GM10248 (cell line): ENCODE data around the gene FANCM.

Experiments used
- CTCF ChIA-PET: fragments of 300-600 bp; sonication (Branson Sonifier 250); formaldehyde crosslinking; extraction: SDS; loops from one replicate; lab custom pipeline; 2021; ENCODE audit warnings: antibody characterized with exemption; lab: Yijun Ruan, JAX
- POLR2A ChIA-PET: fragments of 350-650 bp; sonication (Branson Sonifier 250); formaldehyde crosslinking; extraction: SDS; loops from one replicate; lab custom pipeline; 2020; ENCODE audit warnings: antibody characterized with exemption; lab: Yijun Ruan, JAX
- DNase-seq: peaks from one replicate; pipeline ENCODE4 v3.0.0; 2012; ENCODE audit errors: extremely low spot score
- CTCF ChIP-seq: IDR thresholded peaks from 2 replicates; pipeline ENCODE4 v1.5.1; 2012; ENCODE audit warnings: mild to moderate bottlenecking, low read depth; ENCODE audit errors: extremely low read depth, missing control alignments, control extremely low read depth

FANCM gene

GRCh38 chr14:45150386-45150890 lies 14.7 kb downstream of the FANCM start:
- DNase-seq: no peak
- POLR2A ChIA-PET: no interaction called here
- no peak for TF ChIP-seq CTCF
- CTCF ChIA-PET: interaction anchor here (1.7 to 4.6 kb wide), 3 partner anchors 10 to 237 kb away, joined by 5 to 43 read pairs (median 6); partner anchors contain the start of gene FANCM

GRCh38 chr14:45156067-45156466 lies 20.3 kb downstream of the FANCM start:
- no peak for DNase-seq
- TF ChIP-seq CTCF: no peak
- ChIA-PET POLR2A (no interaction called here), CTCF (no interaction called here)

GRCh38 chr14:45169906-45170305 lies 34.2 kb downstream of the FANCM start:
- ChIA-PET POLR2A (no interaction called here), CTCF (interaction anchor here (2.2 kb wide), 1 partner anchor 11 kb away, joined by 9 read pairs; no protein-coding TSS in a partner anchor)
- DNase-seq: no peak
- TF ChIP-seq CTCF: no peak

GRCh38 chr14:45177076-45177475 lies 41.3 kb downstream of the FANCM start:
- no peak for DNase-seq
- CTCF ChIA-PET: no interaction called here
- no peak for TF ChIP-seq CTCF
- POLR2A ChIA-PET: no interaction called here

- CTCF ChIA-PET: interaction anchor here (1.6 kb wide), 1 partner anchor 18 kb away, joined by 5 read pairs; no protein-coding TSS in a partner anchor
- no peak for TF ChIP-seq CTCF
- POLR2A ChIA-PET: no interaction called here
Measured at GRCh38 chr14:45181329-45181728, 45.6 kb downstream of the FANCM start.

GRCh38 chr14:45181806-45182205 lies 46.1 kb downstream of the FANCM start:
- no peak for DNase-seq
- POLR2A ChIA-PET: no interaction called here
- CTCF ChIA-PET: interaction anchor here (1.6 kb wide), 1 partner anchor 18 kb away, joined by 5 read pairs; no protein-coding TSS in a partner anchor
- no peak for TF ChIP-seq CTCF

More at GRCh38 chr14:45181329-45181728, 45.6 kb downstream of the FANCM start:
- DNase-seq: no peak
